Stomach (tissue), 4 donors: ENCODE measurements around the gene MRPL49.

Source experiments
- EP300 ChIP-seq: sonication (generic); formaldehyde crosslinking; IDR thresholded peaks from one replicate; pipeline ENCODE4 v1.6.1; 2017; ENCODE audit warnings: antibody characterized with exemption
- POLR2A ChIP-seq, 4 donors: fragments of 450-650 bp; IDR thresholded peaks; one replicate each; pipeline ENCODE4 v1.6.1; 2016; ENCODE audit warnings: antibody characterized with exemption in 4 of 4, control low read depth in 2 of 4, mild to moderate bottlenecking in 1 of 4, moderate library complexity in 1 of 4
- POLR2AphosphoS5 ChIP-seq, 3 donors: sonication (generic); formaldehyde crosslinking; IDR thresholded peaks; one replicate each; pipeline ENCODE4 v1.6.1; 2016; ENCODE audit warnings: antibody characterized with exemption in 3 of 3
- TF ChIP-seq, protein P1 (sequence below), 7 experiments: fragments of 450-650 bp in 4 of 7; fragments of 200-600 bp in 3 of 7; sonication (generic) in 3 of 7; IDR thresholded peaks; one replicate each; pipeline ENCODE4 v1.5.1; 2016 to 2019; ENCODE audit warnings: antibody characterized with exemption in 7 of 7, control low read depth in 2 of 7, mild to moderate bottlenecking in 1 of 7

DNA sequence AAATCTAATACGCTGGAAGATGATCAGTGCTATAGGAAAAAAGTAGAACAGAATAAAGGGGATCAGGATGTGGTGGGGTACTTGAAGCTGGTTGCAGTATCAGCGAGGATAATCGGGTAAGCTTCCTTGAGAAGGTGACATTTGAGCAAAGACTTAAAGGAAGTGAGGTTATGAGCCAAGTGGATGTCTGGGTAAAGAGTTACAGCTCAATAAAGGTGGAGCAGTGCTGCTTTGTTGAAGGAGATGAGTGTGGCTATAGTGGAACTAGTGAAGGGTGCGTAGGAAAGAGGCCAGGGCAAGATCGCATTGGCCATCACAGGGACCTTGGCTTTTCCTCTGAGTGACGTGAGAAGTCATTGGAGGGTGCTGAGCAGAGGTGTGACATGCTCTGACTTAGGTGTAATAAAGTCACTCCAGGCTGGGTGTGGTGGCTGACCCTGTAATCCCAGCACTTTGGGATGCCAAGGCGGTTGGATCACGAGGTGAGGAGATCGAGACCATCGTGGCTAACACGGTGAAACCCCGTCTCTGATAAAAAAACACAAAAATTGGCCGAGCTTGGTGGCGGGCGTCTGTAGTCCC, 14.5 kb downstream of the MRPL49 start:
- TF ChIP-seq, protein P1, sequence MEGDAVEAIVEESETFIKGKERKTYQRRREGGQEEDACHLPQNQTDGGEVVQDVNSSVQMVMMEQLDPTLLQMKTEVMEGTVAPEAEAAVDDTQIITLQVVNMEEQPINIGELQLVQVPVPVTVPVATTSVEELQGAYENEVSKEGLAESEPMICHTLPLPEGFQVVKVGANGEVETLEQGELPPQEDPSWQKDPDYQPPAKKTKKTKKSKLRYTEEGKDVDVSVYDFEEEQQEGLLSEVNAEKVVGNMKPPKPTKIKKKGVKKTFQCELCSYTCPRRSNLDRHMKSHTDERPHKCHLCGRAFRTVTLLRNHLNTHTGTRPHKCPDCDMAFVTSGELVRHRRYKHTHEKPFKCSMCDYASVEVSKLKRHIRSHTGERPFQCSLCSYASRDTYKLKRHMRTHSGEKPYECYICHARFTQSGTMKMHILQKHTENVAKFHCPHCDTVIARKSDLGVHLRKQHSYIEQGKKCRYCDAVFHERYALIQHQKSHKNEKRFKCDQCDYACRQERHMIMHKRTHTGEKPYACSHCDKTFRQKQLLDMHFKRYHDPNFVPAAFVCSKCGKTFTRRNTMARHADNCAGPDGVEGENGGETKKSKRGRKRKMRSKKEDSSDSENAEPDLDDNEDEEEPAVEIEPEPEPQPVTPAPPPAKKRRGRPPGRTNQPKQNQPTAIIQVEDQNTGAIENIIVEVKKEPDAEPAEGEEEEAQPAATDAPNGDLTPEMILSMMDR (IDR thresholded peaks at IDR 0.05), result no peak
- TF ChIP-seq EP300 (no peak), POLR2A (IDR thresholded peaks at IDR 0.05) (no peak), POLR2AphosphoS5 (IDR thresholded peaks at IDR 0.05) (no peak)
